NCI-H2196 treated with DMSO at 0.1 percent for 48 hours (cell line): Measurements from ENCODE around the gene YARS1.
A peak's percentile ranks its signal among the peaks of the same experiment; 100 is the strongest.

Source experiments
- DNase-seq: peaks from one replicate; lab custom pipeline; 2025; ENCODE audit not compliant: unreplicated experiment; lab: John Stamatoyannopoulos, UW

The YARS1 gene

GRCh38 chr1:32782086-32782485, 35.1 kb downstream of the YARS1 start:
- no peak for DNase-seq

GRCh38 chr1:32780628-32781234, 36.4 kb downstream of the YARS1 start:
- no peak for DNase-seq

GRCh38 chr1:32780005-32780404, 37.2 kb downstream of the YARS1 start:
- no peak for DNase-seq

GRCh38 chr1:32779242-32779641, 37.9 kb downstream of the YARS1 start:
- no peak for DNase-seq

GRCh38 chr1:32775640-32776337, 41.4 kb downstream of the YARS1 start:
- no peak for DNase-seq

- no peak for DNase-seq
Observed at GRCh38 chr1:32774950-32775634, 42.1 kb downstream of the YARS1 start.

GRCh38 chr1:32774464-32774808, 42.7 kb downstream of the YARS1 start:
- DNase-seq, result no peak

- no peak for DNase-seq
Observed at GRCh38 chr1:32773764-32774463, 43.2 kb downstream of the YARS1 start.

- DNase-seq, result peak; percentile 67
Observed at GRCh38 chr1:32773018-32773763, 44.0 kb downstream of the YARS1 start.

- DNase-seq, result no peak
Observed at GRCh38 chr1:32772281-32773017, 44.7 kb downstream of the YARS1 start.

GRCh38 chr1:32771561-32772280, 45.4 kb downstream of the YARS1 start:
- DNase-seq, result no peak

- DNase-seq, result no peak
Observed at GRCh38 chr1:32770741-32771548, 46.2 kb downstream of the YARS1 start.

- DNase-seq, result no peak
Observed at GRCh38 chr1:32770221-32770731, 46.9 kb downstream of the YARS1 start.

- no peak for DNase-seq
Observed at GRCh38 chr1:32769524-32770220, 47.5 kb downstream of the YARS1 start.

- DNase-seq, result no peak
Observed at GRCh38 chr1:32768110-32768850, 48.9 kb downstream of the YARS1 start.

GRCh38 chr1:32767641-32768040, 49.5 kb downstream of the YARS1 start:
- DNase-seq, result no peak

- no peak for DNase-seq
Observed at GRCh38 chr1:32767156-32767555, 50.0 kb downstream of the YARS1 start.
